B cell (primary cell): ENCODE data around the gene SCYGR4. TPM values are rescaled to one million over a fixed set of nuclear protein-coding genes. Genes with fewer than 3 reads are reported as not detected.

ENCODE experiments used
- ATAC-seq: fragments of 200-7000 bp; cut with Tn5 transposase; one replicate; pipeline ENCODE4 v1.10.0; 2021; ENCODE audit warnings: low read depth, mild to moderate bottlenecking, moderate number of reproducible peaks, moderate library complexity
- CTCF ChIA-PET: fragments of 350-600 bp; sonication (Branson Sonifier 250); formaldehyde crosslinking; loops from one replicate; lab custom pipeline; 2021; ENCODE audit warnings: antibody characterized with exemption, inconsistent platforms; lab: Charles Lee
- POLR2A ChIA-PET: fragments of 350-600 bp; sonication (Branson Sonifier 250); formaldehyde crosslinking; loops from one replicate; lab custom pipeline; 2021; ENCODE audit warnings: antibody characterized with exemption; lab: Charles Lee
- DNase-seq: peaks from one replicate; pipeline ENCODE4 v3.0.0; 2013
- H2AFZ ChIP-seq: 2 replicates; pipeline ENCODE4 v1.6.1; 2012; ENCODE audit warnings: mild to moderate bottlenecking, low read depth, low read length; ENCODE audit not compliant: insufficient read depth, poor library complexity, severe bottlenecking
- H3K27ac ChIP-seq, 2 donors: 1 replicate in 1 of 2; 2 replicates in 1 of 2; pipeline ENCODE4 v1.5.1; 2012 to 2013; ENCODE audit warnings: low read length in 2 of 2, mild to moderate bottlenecking in 2 of 2, moderate library complexity in 1 of 2
- H3K27me3 ChIP-seq, 4 experiments: fragments of 200-600 bp in 1 of 4; sonication (generic) in 1 of 4; replicated peaks in 1 of 4; 1 replicate in 2 of 4; 2 replicates in 2 of 4; pipeline versions ENCODE4 v1.6.1 to v1.7.0; 2013 to 2016; ENCODE audit warnings: low read length in 3 of 4, mild to moderate bottlenecking in 2 of 4, mixed read lengths in 1 of 4, moderate library complexity in 1 of 4; ENCODE audit not compliant: insufficient read depth in 4 of 4, control insufficient read depth in 3 of 4; ENCODE audit errors: control extremely low read depth in 1 of 4
- H3K36me3 ChIP-seq, 2 experiments: replicated peaks in 1 of 2; 1 replicate in 1 of 2; 2 replicates in 1 of 2; pipeline versions ENCODE4 v1.6.1 to v1.7.1; 2013; ENCODE audit warnings: low read length in 1 of 2; ENCODE audit not compliant: insufficient read depth in 2 of 2, control insufficient read depth in 1 of 2; ENCODE audit errors: control extremely low read depth in 1 of 2, extremely low read depth in 1 of 2
- H3K4me1 ChIP-seq, 2 donors: fragments of 200-600 bp in 1 of 2; sonication (generic) in 1 of 2; 1 replicate in 1 of 2; 2 replicates in 1 of 2; pipeline versions ENCODE4 v1.5.1 to v1.6.1; 2013 to 2017; ENCODE audit warnings: low read length in 2 of 2; ENCODE audit not compliant: control insufficient read depth in 2 of 2, insufficient read depth in 2 of 2
- H3K4me2 ChIP-seq: replicated peaks from 2 replicates; pipeline ENCODE3; 2012; ENCODE audit warnings: mild to moderate bottlenecking, low read depth, low read length; ENCODE audit not compliant: poor library complexity, severe bottlenecking
- H3K4me3 ChIP-seq, 5 experiments: fragments of 200-600 bp in 1 of 5; sonication (generic) in 1 of 5; 1 replicate in 3 of 5; 2 replicates in 2 of 5; pipeline versions ENCODE4 v1.5.1 to v1.7.0; 2011 to 2016; ENCODE audit warnings: low read length in 4 of 5, mild to moderate bottlenecking in 4 of 5, low read depth in 2 of 5, control low read depth in 1 of 5, moderate library complexity in 1 of 5; ENCODE audit not compliant: insufficient read depth in 1 of 5; ENCODE audit errors: control extremely low read depth in 1 of 5, extremely low read depth in 1 of 5
- H3K79me2 ChIP-seq: fragments of 200-600 bp; sonication (generic); one replicate; pipeline ENCODE4 v1.6.0; 2016; ENCODE audit warnings: low read length; ENCODE audit not compliant: control insufficient read depth, insufficient read depth
- H3K9ac ChIP-seq: fragments of 200-600 bp; sonication (generic); 2 replicates; pipeline ENCODE4 v1.6.1; 2017; ENCODE audit warnings: mild to moderate bottlenecking, low read length, moderate library complexity
- H3K9me3 ChIP-seq, 3 donors: one replicate each; pipeline versions ENCODE4 v1.6.1 to v1.7.1; 2013; ENCODE audit warnings: low read length in 2 of 3; ENCODE audit not compliant: control insufficient read depth in 2 of 3, insufficient read depth in 1 of 3; ENCODE audit errors: control extremely low read depth in 1 of 3
- H4K20me1 ChIP-seq: 2 replicates; pipeline ENCODE4 v1.6.0; 2012; ENCODE audit warnings: mild to moderate bottlenecking, low read length; ENCODE audit not compliant: insufficient read depth, control insufficient read depth, poor library complexity, severe bottlenecking
- H3K27ac Mint-ChIP-seq: one replicate; pipeline ENCODE4 v1.8.0; 2021; ENCODE audit warnings: mixed read lengths
- H3K27me3 Mint-ChIP-seq: one replicate; pipeline ENCODE4 v1.8.0; 2021; ENCODE audit warnings: mixed read lengths
- H3K4me1 Mint-ChIP-seq: one replicate; pipeline ENCODE4 v1.8.0; 2021; ENCODE audit warnings: mixed read lengths
- H3K4me3 Mint-ChIP-seq: one replicate; pipeline ENCODE4 v1.8.0; 2021; ENCODE audit warnings: mixed read lengths
- H3K9me3 Mint-ChIP-seq: one replicate; pipeline ENCODE4 v1.8.0; 2022; ENCODE audit warnings: mixed read lengths; ENCODE audit not compliant: insufficient read depth
- EZH2 ChIP-seq: IDR thresholded peaks from 2 replicates; pipeline ENCODE4 v1.6.1; 2012; ENCODE audit warnings: borderline replicate concordance, low read depth, mild to moderate bottlenecking, moderate library complexity, low read length; ENCODE audit not compliant: insufficient read depth, poor library complexity, severe bottlenecking
- WGBS: methylation state at CpG from one replicate; pipeline ENCODE4 v1.1.5; 2013; ENCODE audit warnings: missing lambda C conversion rate; ENCODE audit not compliant: insufficient coverage; 5-methylcytosine and 5-hydroxymethylcytosine counted together
- intact Hi-C: fragments of 100-400 bp; cut with micrococcal nuclease; formaldehyde crosslinking; loops from one replicate; pipeline ENCODE4 v1.10.0; 2022
- polyA plus RNA-seq: library from polyadenylated mRNA; depleted of rRNA; stranded (reverse); fragments of >200 nt; gene quantifications from 2 replicates; pipeline ENCODE4 v1.2.3, GENCODE V29; 2012
- total RNA-seq, 2 donors: library from RNA; stranded (reverse); fragments of 120-200 nt in 1 of 2; gene quantifications; 1 replicate in 1 of 2; 2 replicates in 1 of 2; pipeline versions ENCODE4 v1.2.3 to v1.2.4, GENCODE V29; 2013 to 2022
- TF ChIP-seq, protein P1 (sequence below): fragments of 200-600 bp; IDR thresholded peaks from one replicate; pipeline ENCODE4 v1.8.0; 2022; ENCODE audit warnings: antibody characterized with exemption, mild to moderate bottlenecking

The SCYGR4 gene
- total and polyA plus RNA-seq, 2 donors (not counting 1 experiment from before 2014, with no cell fraction given) = not detected

DNA sequence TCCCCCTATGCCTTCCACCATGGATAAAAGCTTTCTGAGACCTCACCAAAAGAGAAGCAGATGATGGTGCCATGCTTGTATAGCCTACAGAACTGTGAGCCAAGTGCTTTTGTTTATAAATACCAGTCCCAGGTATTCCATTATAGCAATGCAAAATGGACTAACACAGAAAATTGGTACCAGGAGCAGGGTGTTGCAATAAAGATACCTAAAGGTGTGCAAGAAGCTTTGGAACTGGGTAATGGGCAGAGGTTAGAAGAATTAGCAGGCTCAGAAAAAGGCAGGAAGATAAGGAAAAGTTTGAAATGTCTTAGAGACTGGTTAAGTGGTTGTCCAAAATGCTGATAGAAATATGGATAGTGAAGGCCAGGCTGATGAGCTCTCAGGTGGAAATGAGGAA lies 34.9 kb upstream of the SCYGR4 start:
- ATAC-seq (no peak), DNase-seq (no peak)
- H3K27ac ChIP-seq = no peak overlapping the region
- intact Hi-C loops = no loop called here
- no peaks in the 10 kb centered on the region for H3K36me3 ChIP-seq
- no peaks in the 10 kb centered on the region for H3K4me1 Mint-ChIP-seq
- H3K27me3 Mint-ChIP-seq = peaks cover 24% of the 10 kb centered on the region
- POLR2A ChIA-PET = no interaction called here
- H3K4me3 ChIP-seq = no peak overlapping the region
- H3K9me3 ChIP-seq = peaks cover 2 to 15% (median 11%) of the 10 kb centered on the region in 3 donors
- peaks cover 8% of the 10 kb centered on the region for H3K9me3 Mint-ChIP-seq
- H4K20me1 ChIP-seq = no peaks in the 10 kb centered on the region
- H3K4me2 ChIP-seq = no peak overlapping the region
- TF ChIP-seq, protein P1, sequence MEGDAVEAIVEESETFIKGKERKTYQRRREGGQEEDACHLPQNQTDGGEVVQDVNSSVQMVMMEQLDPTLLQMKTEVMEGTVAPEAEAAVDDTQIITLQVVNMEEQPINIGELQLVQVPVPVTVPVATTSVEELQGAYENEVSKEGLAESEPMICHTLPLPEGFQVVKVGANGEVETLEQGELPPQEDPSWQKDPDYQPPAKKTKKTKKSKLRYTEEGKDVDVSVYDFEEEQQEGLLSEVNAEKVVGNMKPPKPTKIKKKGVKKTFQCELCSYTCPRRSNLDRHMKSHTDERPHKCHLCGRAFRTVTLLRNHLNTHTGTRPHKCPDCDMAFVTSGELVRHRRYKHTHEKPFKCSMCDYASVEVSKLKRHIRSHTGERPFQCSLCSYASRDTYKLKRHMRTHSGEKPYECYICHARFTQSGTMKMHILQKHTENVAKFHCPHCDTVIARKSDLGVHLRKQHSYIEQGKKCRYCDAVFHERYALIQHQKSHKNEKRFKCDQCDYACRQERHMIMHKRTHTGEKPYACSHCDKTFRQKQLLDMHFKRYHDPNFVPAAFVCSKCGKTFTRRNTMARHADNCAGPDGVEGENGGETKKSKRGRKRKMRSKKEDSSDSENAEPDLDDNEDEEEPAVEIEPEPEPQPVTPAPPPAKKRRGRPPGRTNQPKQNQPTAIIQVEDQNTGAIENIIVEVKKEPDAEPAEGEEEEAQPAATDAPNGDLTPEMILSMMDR = no peak
- TF ChIP-seq EZH2 = no peak
- no peaks in the 10 kb centered on the region for H3K4me1 ChIP-seq
- peaks cover 0 to 10% (median 1%) of the 10 kb centered on the region in 4 experiments for H3K27me3 ChIP-seq
- H3K27ac Mint-ChIP-seq = no peak overlapping the region
- CTCF ChIA-PET = no interaction called here
- H2AFZ ChIP-seq = no peak overlapping the region
- H3K79me2 ChIP-seq = no peaks in the 10 kb centered on the region
- no peak overlapping the region for H3K4me3 Mint-ChIP-seq
- no peak overlapping the region for H3K9ac ChIP-seq

DNA sequence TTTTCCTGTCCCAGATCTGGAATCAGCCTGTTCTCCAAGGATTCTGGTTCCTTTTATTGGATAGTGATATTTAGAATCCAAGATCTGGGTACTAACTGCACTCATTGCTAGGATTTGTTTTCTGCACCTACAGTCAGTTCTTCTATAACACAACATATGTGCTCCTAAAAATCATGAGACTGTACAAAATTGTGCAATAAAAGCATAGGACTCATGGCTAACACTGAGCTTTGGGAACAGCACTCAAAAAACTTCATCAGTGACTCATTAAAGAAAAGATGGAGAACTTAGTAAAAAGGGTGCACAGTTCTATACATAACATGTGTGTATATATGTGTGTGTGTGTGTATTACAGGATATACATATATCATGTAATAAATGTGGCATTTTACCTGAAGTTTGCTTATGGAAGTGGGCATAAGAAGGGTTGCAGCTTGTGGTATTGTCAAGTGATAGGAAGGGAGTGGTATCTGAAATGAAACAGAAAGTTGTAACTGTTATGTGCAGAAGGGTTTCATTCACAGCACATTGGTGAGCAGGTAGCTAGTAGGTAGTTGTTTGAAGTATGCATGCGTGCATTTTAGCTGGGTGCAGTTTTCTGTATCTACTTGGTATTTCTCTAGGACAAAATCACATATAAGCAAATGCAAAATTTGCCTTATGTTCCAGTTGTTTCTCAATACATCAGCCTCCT lies 24.5 kb upstream of the SCYGR4 start:
- ATAC-seq (no peak), DNase-seq (no peak)
- intact Hi-C loops = no loop called here
- Histone ChIP-seq H3K9ac (no peak overlapping the region), H3K4me2 (no peak overlapping the region), H3K9me3 (no peaks in the 10 kb centered on the region), H3K36me3 (no peaks in the 10 kb centered on the region), H3K27ac (no peak overlapping the region), H3K79me2 (no peaks in the 10 kb centered on the region), H3K4me1 (no peaks in the 10 kb centered on the region), H4K20me1 (no peaks in the 10 kb centered on the region), H2AFZ (no peak overlapping the region), H3K27me3 (peaks cover 0 to 16% (median 0%) of the 10 kb centered on the region in 4 experiments), H3K4me3 (no peak overlapping the region)
- Mint-ChIP-seq H3K9me3 (peaks cover 2% of the 10 kb centered on the region), H3K4me3 (no peak overlapping the region), H3K27ac (no peak overlapping the region), H3K4me1 (no peaks in the 10 kb centered on the region), H3K27me3 (peaks cover 45% of the 10 kb centered on the region)
- ChIA-PET CTCF (no interaction called here), POLR2A (no interaction called here)
- TF ChIP-seq, protein P1 = no peak
- TF ChIP-seq EZH2 = no peak
- WGBS = no CpG with 5 or more reads among the region's 1 CpG
